Liver (tissue), 3 donors: ENCODE measurements around the gene PFKP.

Experiments used
- ATF3 ChIP-seq: IDR thresholded peaks from 2 replicates; pipeline ENCODE4 v1.6.1; 2016; ENCODE audit warnings: antibody characterized with exemption
- EGR1 ChIP-seq, 2 donors: IDR thresholded peaks; 2 replicates each; pipeline ENCODE4 v1.6.1; 2016 to 2018; ENCODE audit warnings: antibody characterized with exemption in 2 of 2, low read depth in 2 of 2
- FOXA2 ChIP-seq: IDR thresholded peaks from 2 replicates; pipeline ENCODE4 v1.6.1; 2016; ENCODE audit warnings: antibody characterized with exemption
- GABPA ChIP-seq, 2 donors: IDR thresholded peaks in 1 of 2; conservative IDR thresholded peaks in 1 of 2; 2 replicates each; pipeline ENCODE4 v1.6.1; 2016; ENCODE audit warnings: antibody characterized with exemption in 2 of 2, mild to moderate bottlenecking in 1 of 2, moderate library complexity in 1 of 2
- HNF4A ChIP-seq, 2 donors: conservative IDR thresholded peaks; 2 replicates each; pipeline ENCODE4 v1.6.1; 2016; ENCODE audit warnings: antibody characterized with exemption in 2 of 2, mild to moderate bottlenecking in 2 of 2
- JUND ChIP-seq, 2 donors: IDR thresholded peaks; 2 replicates each; pipeline ENCODE4 v1.6.1; 2016; ENCODE audit warnings: antibody characterized with exemption in 2 of 2
- RAD21 ChIP-seq, 2 donors: IDR thresholded peaks; 2 replicates each; pipeline ENCODE4 v1.6.1; 2016; ENCODE audit warnings: antibody characterized with exemption in 2 of 2, mild to moderate bottlenecking in 2 of 2
- REST ChIP-seq: IDR thresholded peaks from 2 replicates; pipeline ENCODE4 v1.6.1; 2016; ENCODE audit warnings: antibody characterized with exemption, mild to moderate bottlenecking
- RXRA ChIP-seq, 2 donors: IDR thresholded peaks; 2 replicates each; pipeline ENCODE4 v1.6.1; 2017 to 2018; ENCODE audit warnings: antibody characterized with exemption in 2 of 2, mild to moderate bottlenecking in 1 of 2
- SP1 ChIP-seq: IDR thresholded peaks from 2 replicates; pipeline ENCODE4 v1.6.1; 2018; ENCODE audit warnings: antibody characterized with exemption, mild to moderate bottlenecking
- TAF1 ChIP-seq: conservative IDR thresholded peaks from 2 replicates; pipeline ENCODE4 v1.6.1; 2016; ENCODE audit warnings: antibody characterized with exemption, mild to moderate bottlenecking
- YY1 ChIP-seq: IDR thresholded peaks from 2 replicates; pipeline ENCODE4 v1.6.1; 2016; ENCODE audit warnings: antibody characterized with exemption, mild to moderate bottlenecking
- TF ChIP-seq, protein P1 (sequence below): fragments of 150-350 bp; IDR thresholded peaks from 2 replicates; pipeline ENCODE4 v1.5.1; 2017; ENCODE audit warnings: improper control_type of control experiment, low read depth, low read length; ENCODE audit not compliant: missing input control
- TF ChIP-seq, protein P2 (sequence below): IDR thresholded peaks from 2 replicates; pipeline ENCODE4 v1.6.1; 2016; ENCODE audit warnings: antibody characterized with exemption
- donor health status: healthy.
- donor health status: healthy.

GRCh38 chr10:3051692-3052091 is 15.7 kb upstream of the PFKP start:
- TF ChIP-seq, protein P1, sequence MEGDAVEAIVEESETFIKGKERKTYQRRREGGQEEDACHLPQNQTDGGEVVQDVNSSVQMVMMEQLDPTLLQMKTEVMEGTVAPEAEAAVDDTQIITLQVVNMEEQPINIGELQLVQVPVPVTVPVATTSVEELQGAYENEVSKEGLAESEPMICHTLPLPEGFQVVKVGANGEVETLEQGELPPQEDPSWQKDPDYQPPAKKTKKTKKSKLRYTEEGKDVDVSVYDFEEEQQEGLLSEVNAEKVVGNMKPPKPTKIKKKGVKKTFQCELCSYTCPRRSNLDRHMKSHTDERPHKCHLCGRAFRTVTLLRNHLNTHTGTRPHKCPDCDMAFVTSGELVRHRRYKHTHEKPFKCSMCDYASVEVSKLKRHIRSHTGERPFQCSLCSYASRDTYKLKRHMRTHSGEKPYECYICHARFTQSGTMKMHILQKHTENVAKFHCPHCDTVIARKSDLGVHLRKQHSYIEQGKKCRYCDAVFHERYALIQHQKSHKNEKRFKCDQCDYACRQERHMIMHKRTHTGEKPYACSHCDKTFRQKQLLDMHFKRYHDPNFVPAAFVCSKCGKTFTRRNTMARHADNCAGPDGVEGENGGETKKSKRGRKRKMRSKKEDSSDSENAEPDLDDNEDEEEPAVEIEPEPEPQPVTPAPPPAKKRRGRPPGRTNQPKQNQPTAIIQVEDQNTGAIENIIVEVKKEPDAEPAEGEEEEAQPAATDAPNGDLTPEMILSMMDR, result no peak
- TF ChIP-seq TAF1, result no peak
- no peak for TF ChIP-seq REST
- no peak for TF ChIP-seq YY1
- TF ChIP-seq RAD21 (IDR thresholded peaks at IDR 0.05), result no peak
- TF ChIP-seq, protein P2, sequence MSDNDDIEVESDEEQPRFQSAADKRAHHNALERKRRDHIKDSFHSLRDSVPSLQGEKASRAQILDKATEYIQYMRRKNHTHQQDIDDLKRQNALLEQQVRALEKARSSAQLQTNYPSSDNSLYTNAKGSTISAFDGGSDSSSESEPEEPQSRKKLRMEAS, result no peak
- TF ChIP-seq RXRA (IDR thresholded peaks at IDR 0.05), result no peak
- TF ChIP-seq FOXA2, result no peak
- TF ChIP-seq SP1, result no peak
- no peak for TF ChIP-seq GABPA (IDR thresholded peaks at IDR 0.05 in 1 of 2, conservative IDR thresholded peaks at IDR 0.05 in 1 of 2)
- no peak for TF ChIP-seq EGR1 (IDR thresholded peaks at IDR 0.05; ENCODE audit: low read depth in 2 of 2)
- no peak for TF ChIP-seq ATF3
- TF ChIP-seq HNF4A (conservative IDR thresholded peaks at IDR 0.05), result no peak
- no peak for TF ChIP-seq JUND (IDR thresholded peaks at IDR 0.05)
